ENCODE measurements around the gene EGF.
A peak's percentile ranks its signal among the peaks of the same experiment; 100 is the strongest.

The EGF gene

GRCh38 chr4:109966891-109967481 lies 54.3 kb downstream of the EGF start:
- DNase-seq = no peak

GRCh38 chr4:109967798-109968520 lies 55.3 kb downstream of the EGF start:
- DNase-seq = no peak

GRCh38 chr4:109969087-109969486 lies 56.4 kb downstream of the EGF start:
- DNase-seq = no peak

GRCh38 chr4:109969919-109970318 lies 57.2 kb downstream of the EGF start:
- DNase-seq = no peak

- DNase-seq = no peak
Observed at GRCh38 chr4:109972786-109973528, 60.3 kb downstream of the EGF start.

GRCh38 chr4:109973529-109973905 lies 60.8 kb downstream of the EGF start:
- DNase-seq = no peak

GRCh38 chr4:109976189-109976588 lies 63.5 kb downstream of the EGF start:
- DNase-seq = no peak

- DNase-seq = no peak
Observed at GRCh38 chr4:109977854-109978501, 65.3 kb downstream of the EGF start.

- no peak for DNase-seq
Observed at GRCh38 chr4:109978704-109979454, 66.2 kb downstream of the EGF start.

GRCh38 chr4:109979920-109980717 lies 67.4 kb downstream of the EGF start:
- DNase-seq = no peak

GRCh38 chr4:109981936-109982335 lies 69.3 kb downstream of the EGF start:
- no peak for DNase-seq

- no peak for DNase-seq
Observed at GRCh38 chr4:109982521-109982920, 69.8 kb downstream of the EGF start.

- DNase-seq = peak; percentile 64 to 65
Observed at GRCh38 chr4:109985993-109986974, 73.6 kb downstream of the EGF start.

- no peak for DNase-seq
Observed at GRCh38 chr4:109989044-109989443, 76.4 kb downstream of the EGF start.

GRCh38 chr4:109989618-109990017 lies 76.9 kb downstream of the EGF start:
- no peak for DNase-seq

GRCh38 chr4:109990261-109991257 lies 77.9 kb downstream of the EGF start:
- DNase-seq = no peak

GRCh38 chr4:109993116-109993515 lies 80.4 kb downstream of the EGF start:
- DNase-seq = no peak

- DNase-seq = no peak
Observed at GRCh38 chr4:109994415-109994827, 81.7 kb downstream of the EGF start.

GRCh38 chr4:109996526-109996925 lies 83.8 kb downstream of the EGF start:
- DNase-seq = no peak

Data from NCI-H187 (cell line).